MCF 10A (cell line): ENCODE measurements around the gene VSTM2B. TPM values are rescaled to one million over a fixed set of nuclear protein-coding genes. Genes with fewer than 3 reads are reported as not detected.

ENCODE experiments used
- BruUV-seq: library from RNA; stranded (reverse); fragments of 400-500 nt; replicated peaks from 2 replicates; lab custom pipeline; 2021; lab: Mats Ljungman, UMichigan
- CTCF ChIA-PET: fragments of 300-600 bp; sonication (Branson Sonifier 250); formaldehyde crosslinking; extraction: SDS; loops from one replicate; lab custom pipeline; 2021; ENCODE audit warnings: antibody characterized with exemption, inconsistent platforms; lab: Yijun Ruan, JAX
- POLR2A ChIA-PET: fragments of 300-600, 350-650 bp; sonication (Branson Sonifier 250); formaldehyde crosslinking; extraction: SDS; loops from one replicate; lab custom pipeline; 2020; ENCODE audit warnings: antibody characterized with exemption, inconsistent platforms; lab: Yijun Ruan, JAX
- DNase-seq: peaks from one replicate; pipeline ENCODE4 v3.0.0-alpha.2; 2018; ENCODE audit not compliant: unreplicated experiment
- H3K27ac Mint-ChIP-seq: one replicate; pipeline ENCODE4 v1.8.0; 2022; ENCODE audit warnings: mild to moderate bottlenecking, low read depth, mixed read lengths; ENCODE audit not compliant: unreplicated experiment
- H3K27me3 Mint-ChIP-seq: one replicate; pipeline ENCODE4 v1.8.0; 2022; ENCODE audit warnings: mixed read lengths; ENCODE audit not compliant: insufficient read depth, unreplicated experiment
- H3K36me3 Mint-ChIP-seq: one replicate; pipeline ENCODE4 v1.8.0; 2022; ENCODE audit warnings: mild to moderate bottlenecking, moderate library complexity, mixed read lengths; ENCODE audit not compliant: insufficient read depth, unreplicated experiment
- H3K4me1 Mint-ChIP-seq: one replicate; pipeline ENCODE4 v1.8.0; 2022; ENCODE audit warnings: mixed read lengths; ENCODE audit not compliant: insufficient read depth, unreplicated experiment
- H3K4me3 Mint-ChIP-seq: one replicate; pipeline ENCODE4 v1.8.0; 2022; ENCODE audit warnings: mild to moderate bottlenecking, moderate library complexity, mixed read lengths; ENCODE audit not compliant: unreplicated experiment
- H3K9me3 Mint-ChIP-seq: one replicate; pipeline ENCODE4 v1.8.0; 2022; ENCODE audit warnings: mixed read lengths; ENCODE audit not compliant: unreplicated experiment
- CTCF ChIP-seq: fragments of 200-600 bp; IDR thresholded peaks from one replicate; pipeline ENCODE4 v1.8.0; 2022; ENCODE audit warnings: antibody characterized with exemption, mild to moderate bottlenecking; ENCODE audit not compliant: unreplicated experiment
- intact Hi-C: fragments of 100-400 bp; cut with micrococcal nuclease; formaldehyde crosslinking; loops from 2 replicates; pipeline ENCODE4 v1.14.1; 2022
- total RNA-seq: library from RNA; stranded (reverse); gene quantifications from 2 replicates; pipeline ENCODE4 v1.2.3, GENCODE V29; 2022

VSTM2B gene
- total RNA-seq, 1 experiment from 2014 or later, result not detected

GRCh38 chr19:29574510-29574909 is 48.7 kb downstream of the VSTM2B start:
- H3K4me3 Mint-ChIP-seq, result no peak overlapping the region
- CTCF ChIA-PET, result no interaction called here
- H3K36me3 Mint-ChIP-seq, result no peaks in the 10 kb centered on the region
- POLR2A ChIA-PET, result no interaction called here
- DNase-seq, result no peak
- H3K27ac Mint-ChIP-seq, result no peak overlapping the region
- no TSS peak for BruUV-seq
- TF ChIP-seq CTCF, result no peak
- H3K9me3 Mint-ChIP-seq, result no peaks in the 10 kb centered on the region
- intact Hi-C loops, result no loop called here
- H3K27me3 Mint-ChIP-seq, result peaks cover 31% of the 10 kb centered on the region
- H3K4me1 Mint-ChIP-seq, result no peaks in the 10 kb centered on the region

GRCh38 chr19:29576046-29576606 is 50.3 kb downstream of the VSTM2B start:
- H3K27ac Mint-ChIP-seq, result no peak overlapping the region
- POLR2A ChIA-PET, result interaction anchor here (0.6 kb wide), 1 partner anchor 231 kb away, joined by 3 read pairs; no protein-coding TSS in a partner anchor

GRCh38 chr19:29576761-29577648 is 51.2 kb downstream of the VSTM2B start:
- no peaks in the 10 kb centered on the region for H3K4me1 Mint-ChIP-seq
- H3K27me3 Mint-ChIP-seq, result peaks cover 31% of the 10 kb centered on the region
- no peak overlapping the region for H3K27ac Mint-ChIP-seq
- no TSS peak for BruUV-seq
- DNase-seq, result peak; percentile 13
- peaks cover 7% of the 10 kb centered on the region for H3K36me3 Mint-ChIP-seq
- no peak for TF ChIP-seq CTCF
- no peaks in the 10 kb centered on the region for H3K9me3 Mint-ChIP-seq
- H3K4me3 Mint-ChIP-seq, result no peak overlapping the region
- intact Hi-C loops, result no loop called here
- CTCF ChIA-PET, result interaction anchor here (0.6 to 0.7 kb wide), 2 partner anchors 322 to 1514 kb away, joined by 3 read pairs; no protein-coding TSS in a partner anchor
- POLR2A ChIA-PET, result interaction anchor here (0.7 kb wide), 1 partner anchor 24 kb away, joined by 4 read pairs; no protein-coding TSS in a partner anchor

More at GRCh38 chr19:29576046-29576606, 50.3 kb downstream of the VSTM2B start:
- intact Hi-C loops, result no loop called here
- no peaks in the 10 kb centered on the region for H3K4me1 Mint-ChIP-seq
- no peak overlapping the region for H3K4me3 Mint-ChIP-seq
- no peak for DNase-seq
- BruUV-seq, result no TSS peak
- H3K27me3 Mint-ChIP-seq, result peaks cover 31% of the 10 kb centered on the region
- H3K36me3 Mint-ChIP-seq, result peaks cover 7% of the 10 kb centered on the region
- CTCF ChIA-PET, result no interaction called here
- H3K9me3 Mint-ChIP-seq, result no peaks in the 10 kb centered on the region
- TF ChIP-seq CTCF, result no peak

- BruUV-seq, result no TSS peak
- H3K4me1 Mint-ChIP-seq, result no peaks in the 10 kb centered on the region
- intact Hi-C loops, result no loop called here
- peaks cover 31% of the 10 kb centered on the region for H3K27me3 Mint-ChIP-seq
- TF ChIP-seq CTCF, result no peak
- no peak overlapping the region for H3K4me3 Mint-ChIP-seq
- DNase-seq, result no peak
- ChIA-PET CTCF (interaction anchor here (0.6 to 0.7 kb wide), 2 partner anchors 140 to 1514 kb away, joined by 3 to 9 read pairs; no protein-coding TSS in a partner anchor), POLR2A (no interaction called here)
- H3K36me3 Mint-ChIP-seq, result peaks cover 7% of the 10 kb centered on the region
- no peaks in the 10 kb centered on the region for H3K9me3 Mint-ChIP-seq
- no peak overlapping the region for H3K27ac Mint-ChIP-seq
Observed at GRCh38 chr19:29577649-29577963, 51.8 kb downstream of the VSTM2B start.
